ENCODE measurements around the gene ADORA2B.

The ADORA2B gene

DNA sequence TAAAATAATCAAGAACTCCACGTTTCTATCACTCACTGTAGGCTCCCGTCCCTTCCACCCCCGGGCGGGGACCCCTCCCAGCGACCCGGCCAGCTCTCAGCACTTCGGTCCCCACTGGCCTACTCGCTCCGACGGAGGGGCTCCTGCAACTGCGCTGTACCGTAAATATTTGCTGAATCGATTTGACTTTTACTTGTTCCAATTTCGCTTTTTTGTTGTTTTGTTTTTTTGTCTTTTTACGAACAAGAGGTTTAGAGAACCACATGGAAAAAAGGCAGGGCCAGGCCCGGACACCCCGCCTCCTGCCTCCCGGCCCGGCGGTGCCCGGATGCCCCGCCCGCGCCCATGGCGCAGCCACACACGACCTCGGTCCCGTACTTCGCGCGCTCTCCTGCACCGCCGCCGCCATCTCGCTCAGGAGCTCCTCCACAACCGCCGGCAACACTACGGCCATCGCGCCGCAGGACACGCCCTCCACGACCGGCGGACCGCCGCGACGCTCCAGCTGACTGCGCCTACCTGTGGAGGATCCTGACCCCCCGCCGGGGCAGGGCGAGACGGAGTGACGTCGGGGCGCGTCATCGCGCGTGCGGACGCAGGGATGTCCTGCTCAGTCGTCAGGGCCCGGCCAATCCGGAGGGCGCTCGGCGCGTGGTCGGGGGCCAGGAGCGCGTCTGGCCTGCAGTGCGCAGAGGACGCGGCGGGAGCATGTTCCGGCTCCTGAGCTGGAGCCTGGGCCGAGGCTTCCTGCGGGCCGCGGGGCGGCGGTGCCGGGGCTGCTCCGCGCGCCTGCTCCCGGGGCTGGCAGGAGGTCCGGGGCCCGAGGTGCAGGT, 54.4 kb downstream of the ADORA2B start, which contains the start of the genes TTC19 and ZSWIM7:
Gene TTC19 (plus strand): TSS at position 684 of the 833 bp plus-strand sequence. CDS start 25 bp downstream, at position 709.
Gene ZSWIM7 (minus strand): TSS at position 564 of the 833 bp plus-strand sequence. CDS start 110 bp downstream, at position 454.
- TF ChIP-seq, protein P1, sequence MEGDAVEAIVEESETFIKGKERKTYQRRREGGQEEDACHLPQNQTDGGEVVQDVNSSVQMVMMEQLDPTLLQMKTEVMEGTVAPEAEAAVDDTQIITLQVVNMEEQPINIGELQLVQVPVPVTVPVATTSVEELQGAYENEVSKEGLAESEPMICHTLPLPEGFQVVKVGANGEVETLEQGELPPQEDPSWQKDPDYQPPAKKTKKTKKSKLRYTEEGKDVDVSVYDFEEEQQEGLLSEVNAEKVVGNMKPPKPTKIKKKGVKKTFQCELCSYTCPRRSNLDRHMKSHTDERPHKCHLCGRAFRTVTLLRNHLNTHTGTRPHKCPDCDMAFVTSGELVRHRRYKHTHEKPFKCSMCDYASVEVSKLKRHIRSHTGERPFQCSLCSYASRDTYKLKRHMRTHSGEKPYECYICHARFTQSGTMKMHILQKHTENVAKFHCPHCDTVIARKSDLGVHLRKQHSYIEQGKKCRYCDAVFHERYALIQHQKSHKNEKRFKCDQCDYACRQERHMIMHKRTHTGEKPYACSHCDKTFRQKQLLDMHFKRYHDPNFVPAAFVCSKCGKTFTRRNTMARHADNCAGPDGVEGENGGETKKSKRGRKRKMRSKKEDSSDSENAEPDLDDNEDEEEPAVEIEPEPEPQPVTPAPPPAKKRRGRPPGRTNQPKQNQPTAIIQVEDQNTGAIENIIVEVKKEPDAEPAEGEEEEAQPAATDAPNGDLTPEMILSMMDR (IDR thresholded peaks at IDR 0.05; ENCODE audit: control insufficient read depth, insufficient read depth, low read depth, low read length, missing control alignments) = no peak
- DNase-seq (ENCODE audit: low read depth) = peak; percentile 63
- peak within 1 kb of the TSS; percentile 70 for H3K4me3 ChIP-seq (ENCODE audit: control insufficient read depth, low read depth, low read length)

DNA sequence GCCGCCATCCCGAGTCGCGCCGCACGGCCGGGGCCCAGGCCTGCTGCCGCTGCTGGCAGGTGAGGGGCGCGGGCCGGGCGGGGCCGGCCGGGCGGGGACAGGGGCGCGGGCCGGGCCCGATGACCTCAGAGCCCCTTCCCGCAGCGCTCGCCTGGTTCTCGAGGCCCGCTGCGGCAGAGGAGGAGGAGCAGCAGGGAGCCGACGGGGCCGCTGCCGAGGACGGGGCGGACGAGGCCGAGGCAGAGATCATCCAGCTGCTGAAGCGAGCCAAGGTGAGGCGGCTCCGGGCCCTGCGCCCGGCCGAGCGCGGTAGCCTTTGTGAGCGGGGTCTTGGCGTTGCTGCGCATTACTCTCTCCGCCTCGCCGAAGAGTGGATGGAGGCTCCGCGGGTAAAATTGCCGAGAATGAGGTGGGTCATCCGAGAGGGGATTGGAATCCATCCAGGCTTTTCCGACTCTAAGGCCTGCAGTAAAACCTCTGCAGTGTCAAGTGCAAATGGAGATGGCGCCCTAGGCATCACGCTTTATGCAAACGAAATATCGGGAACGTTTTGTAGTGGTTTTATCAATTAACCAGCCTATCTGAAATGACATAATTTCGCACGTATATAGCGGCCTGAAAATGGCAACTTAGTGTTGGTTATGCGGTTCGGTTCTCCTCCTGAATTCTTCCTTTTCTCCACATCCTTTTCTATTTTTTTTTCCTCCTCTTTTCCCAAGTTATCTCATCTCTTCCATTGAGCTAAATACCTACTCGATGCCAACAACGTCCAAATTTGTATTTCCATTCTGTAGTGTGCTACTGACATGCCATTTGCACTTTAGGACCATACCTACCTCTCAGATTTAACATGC, 55.3 kb downstream of the ADORA2B start:
- H3K4me3 ChIP-seq (ENCODE audit: control insufficient read depth, low read depth, low read length) = peak overlapping the region; percentile 70
- TF ChIP-seq, protein P1 (IDR thresholded peaks at IDR 0.05; ENCODE audit: control insufficient read depth, insufficient read depth, low read depth, low read length, missing control alignments) = no peak
- no peak for DNase-seq (ENCODE audit: low read depth)

GRCh38 chr17:16001226-16001897, 56.4 kb downstream of the ADORA2B start:
- no peak for DNase-seq (ENCODE audit: low read depth)
- TF ChIP-seq, protein P1 (IDR thresholded peaks at IDR 0.05; ENCODE audit: control insufficient read depth, insufficient read depth, low read depth, low read length, missing control alignments) = no peak
- H3K4me3 ChIP-seq (ENCODE audit: control insufficient read depth, low read depth, low read length) = no peak overlapping the region

- H3K4me3 ChIP-seq (ENCODE audit: control insufficient read depth, low read depth, low read length) = no peak overlapping the region
- no peak for DNase-seq (ENCODE audit: low read depth)
- TF ChIP-seq, protein P1 (IDR thresholded peaks at IDR 0.05; ENCODE audit: control insufficient read depth, insufficient read depth, low read depth, low read length, missing control alignments) = no peak
Measured at GRCh38 chr17:16002708-16003260, 57.9 kb downstream of the ADORA2B start.

GRCh38 chr17:16003841-16004240, 58.9 kb downstream of the ADORA2B start:
- H3K4me3 ChIP-seq (ENCODE audit: control insufficient read depth, low read depth, low read length) = no peak overlapping the region
- TF ChIP-seq, protein P1 (IDR thresholded peaks at IDR 0.05; ENCODE audit: control insufficient read depth, insufficient read depth, low read depth, low read length, missing control alignments) = no peak
- no peak for DNase-seq (ENCODE audit: low read depth)

GRCh38 chr17:16005636-16006035, 60.7 kb downstream of the ADORA2B start:
- DNase-seq (ENCODE audit: low read depth) = no peak
- TF ChIP-seq, protein P1 (IDR thresholded peaks at IDR 0.05; ENCODE audit: control insufficient read depth, insufficient read depth, low read depth, low read length, missing control alignments) = no peak
- H3K4me3 ChIP-seq (ENCODE audit: control insufficient read depth, low read depth, low read length) = no peak overlapping the region

Measured in AG09309 (cell line).